Endothelial cell of umbilical vein (primary cell): ENCODE results near the gene SAMD4B. TPM values are rescaled to one million over a fixed set of nuclear protein-coding genes. Genes with fewer than 3 reads are reported as not detected.

Experiments
- BruUV-seq: library from RNA; stranded (reverse); fragments of 400-500 nt; replicated peaks from 2 replicates; lab custom pipeline; 2021; lab: Mats Ljungman, UMichigan
- CTCF ChIA-PET: fragments of 300-600, 350-600 bp; sonication (Branson Sonifier 250); formaldehyde crosslinking; loops from one replicate; lab custom pipeline; 2021; ENCODE audit warnings: antibody characterized with exemption, inconsistent platforms; lab: Charles Lee
- POLR2A ChIA-PET: fragments of 300-600, 350-600 bp; sonication (Branson Sonifier 250); formaldehyde crosslinking; loops from one replicate; lab custom pipeline; 2021; ENCODE audit warnings: antibody characterized with exemption, inconsistent platforms; lab: Charles Lee
- DNase-seq: peaks from one replicate; pipeline ENCODE4 v3.0.0-alpha.2; 2011; ENCODE audit warnings: low read depth, low spot score
- FAIRE-seq: peaks from 2 replicates; lab custom pipeline; 2011; peaks lifted over from hg19 to GRCh38; lab: Jason Lieb, UNC
- H2AFZ ChIP-seq: 2 replicates; pipeline ENCODE4 v1.6.0; 2012; ENCODE audit warnings: low read depth, low read length, control low read depth, inconsistent platforms
- H3K27ac ChIP-seq: 2 replicates; pipeline ENCODE4 v1.5.1; 2011; ENCODE audit warnings: low read depth, mild to moderate bottlenecking, control low read depth, low read length, moderate library complexity; ENCODE audit not compliant: insufficient read depth
- H3K27me3 ChIP-seq, 2 experiments: 2 replicates each; pipeline versions ENCODE4 v1.6.0 to v1.6.1; 2011; ENCODE audit warnings: low read length in 2 of 2, mixed read lengths in 1 of 2; ENCODE audit not compliant: control insufficient read depth in 2 of 2, insufficient read depth in 2 of 2
- H3K36me3 ChIP-seq, 2 experiments: 2 replicates in 1 of 2; 3 replicates in 1 of 2; pipeline ENCODE4 v1.5.1; 2011; ENCODE audit warnings: low read length in 2 of 2, mild to moderate bottlenecking in 1 of 2, moderate library complexity in 1 of 2; ENCODE audit not compliant: control insufficient read depth in 2 of 2, insufficient read depth in 2 of 2; ENCODE audit errors: extremely low read depth in 1 of 2
- H3K4me1 ChIP-seq: 3 replicates; pipeline ENCODE4 v1.5.1; 2011; ENCODE audit warnings: mild to moderate bottlenecking, low read length; ENCODE audit not compliant: control insufficient read depth, insufficient read depth; ENCODE audit errors: extremely low read depth
- H3K4me2 ChIP-seq: 2 replicates; pipeline ENCODE4 v1.6.1; 2011; ENCODE audit warnings: low read length, control low read depth, mixed read lengths; ENCODE audit not compliant: insufficient read depth
- H3K4me3 ChIP-seq, 3 experiments: fragments of 200-600 bp in 1 of 3; sonication (generic), shearing (Covaris generic) in 1 of 3; replicated peaks in 1 of 3; 2 replicates each; pipeline ENCODE4 v1.5.1; 2011 to 2016; ENCODE audit warnings: control low read depth in 3 of 3, low read length in 3 of 3, mild to moderate bottlenecking in 2 of 3, inconsistent platforms in 1 of 3, low read depth in 1 of 3, moderate library complexity in 1 of 3; ENCODE audit not compliant: insufficient read depth in 1 of 3
- H3K79me2 ChIP-seq: 2 replicates; pipeline ENCODE4 v1.6.0; 2012; ENCODE audit warnings: low read length, inconsistent platforms; ENCODE audit not compliant: control insufficient read depth, insufficient read depth
- H3K9ac ChIP-seq: replicated peaks from 2 replicates; pipeline ENCODE3; 2011; ENCODE audit warnings: low read length, control low read depth; ENCODE audit not compliant: insufficient read depth; ENCODE audit errors: extremely low read depth
- H3K9me1 ChIP-seq: replicated peaks from 3 replicates; pipeline ENCODE4 v1.6.0; 2011; ENCODE audit warnings: mild to moderate bottlenecking, low read length; ENCODE audit not compliant: control insufficient read depth, insufficient read depth; ENCODE audit errors: extremely low read depth
- H3K9me3 ChIP-seq: replicated peaks from 2 replicates; pipeline ENCODE4 v1.5.1; 2012; ENCODE audit warnings: low read length, inconsistent platforms; ENCODE audit not compliant: control insufficient read depth, insufficient read depth
- H4K20me1 ChIP-seq: replicated peaks from 2 replicates; pipeline ENCODE3; 2011; ENCODE audit warnings: mild to moderate bottlenecking, low read length; ENCODE audit not compliant: control insufficient read depth, insufficient read depth; ENCODE audit errors: extremely low read depth
- CTCF ChIP-seq, 2 donors: IDR thresholded peaks; 1 replicate in 1 of 2; 2 replicates in 1 of 2; pipeline ENCODE4 v1.5.1; 2011; ENCODE audit warnings: low read length in 2 of 2, mild to moderate bottlenecking in 2 of 2, moderate library complexity in 2 of 2, control low read depth in 1 of 2, inconsistent platforms in 1 of 2, low read depth in 1 of 2; ENCODE audit not compliant: insufficient read depth in 1 of 2; ENCODE audit errors: extremely low read depth in 1 of 2
- EZH2 ChIP-seq: IDR thresholded peaks from 2 replicates; pipeline ENCODE4 v1.6.1; 2012; ENCODE audit warnings: borderline replicate concordance, low read depth, mild to moderate bottlenecking, moderate library complexity, low read length, inconsistent platforms; ENCODE audit not compliant: severe bottlenecking
- FOS ChIP-seq: IDR thresholded peaks from 2 replicates; pipeline ENCODE4 v1.6.1; 2011; ENCODE audit warnings: mild to moderate bottlenecking, low read length, moderate library complexity, borderline replicate concordance; ENCODE audit not compliant: insufficient read depth
- JUN ChIP-seq: IDR thresholded peaks from 2 replicates; pipeline ENCODE4 v1.6.1; 2011; ENCODE audit warnings: borderline replicate concordance, low read depth; ENCODE audit not compliant: insufficient read length, insufficient read depth
- MAX ChIP-seq: IDR thresholded peaks from 2 replicates; pipeline ENCODE4 v1.6.1; 2011; ENCODE audit not compliant: insufficient read depth, insufficient read length
- MYC ChIP-seq: IDR thresholded peaks from one replicate; pipeline ENCODE4 v1.6.1; 2011; ENCODE audit warnings: mild to moderate bottlenecking, low read depth, low read length
- POLR2A ChIP-seq: IDR thresholded peaks from 2 replicates; pipeline ENCODE4 v1.6.1; 2012; ENCODE audit warnings: low read depth, mild to moderate bottlenecking, control low read depth, low read length
- POLR2AphosphoS5 ChIP-seq: IDR thresholded peaks from 2 replicates; pipeline ENCODE4 v1.6.1; 2012; ENCODE audit warnings: low read depth, mild to moderate bottlenecking, control low read depth, low read length, moderate library complexity; ENCODE audit not compliant: insufficient read depth
- dilution Hi-C: fragments of 300-500 bp; cut with MboI; formaldehyde crosslinking; loops from one replicate; pipeline ENCODE4 v1.15.0; 2019; ENCODE audit warnings: low sequenced_read_pairs; ENCODE audit not compliant: extremely low pct_ligation_motif_present
- intact Hi-C: fragments of 100-400 bp; cut with micrococcal nuclease; formaldehyde crosslinking; loops from one replicate; pipeline ENCODE4 v1.10.0; 2022
- polyA plus RNA-seq, 4 experiments: library from polyadenylated mRNA; depleted of rRNA in 3 of 4; stranded (reverse) in 3 of 4; unstranded in 1 of 4; fragments of >200 nt; gene quantifications; 2 replicates each; pipeline versions ENCODE4 v1.2.1 to v1.2.3, GENCODE V29; 2011 to 2012; ENCODE audit warnings: missing spikeins in 1 of 4
- total RNA-seq: library from RNA; stranded (reverse); gene quantifications from 2 replicates; pipeline ENCODE4 v1.2.3, GENCODE V29; 2021

SAMD4B gene
- total and polyA plus RNA-seq, 2 donors (not counting 3 experiments of a cell fraction or from before 2014, with no cell fraction given): 82.1 to 84.2 TPM

GRCh38 chr19:39304185-39304513 is 38.1 kb upstream of the SAMD4B start:
- Histone ChIP-seq H3K4me3 (no peak overlapping the region), H3K9ac (no peak overlapping the region), H3K4me1 (no peaks in the 10 kb centered on the region), H3K4me2 (no peak overlapping the region), H3K27ac (no peak overlapping the region), H3K36me3 (no peaks in the 10 kb centered on the region), H2AFZ (no peak overlapping the region), H3K27me3 (peaks cover 39 to 53% of the 10 kb centered on the region in 2 experiments), H3K9me1 (no peaks in the 10 kb centered on the region), H3K9me3 (no peaks in the 10 kb centered on the region), H3K79me2 (no peaks in the 10 kb centered on the region), H4K20me1 (no peaks in the 10 kb centered on the region)
- TF ChIP-seq POLR2A (no peak), MAX (no peak), FOS (no peak), JUN (no peak), CTCF (IDR thresholded peaks at IDR 0.05; ENCODE audit: extremely low read depth in 1 of 2, insufficient read depth in 1 of 2, low read depth in 1 of 2, low read length in 2 of 2) (no peak), MYC (no peak), POLR2AphosphoS5 (no peak), EZH2 (no peak)
- no TSS peak for BruUV-seq
- intact Hi-C loops: no loop called here
- dilution Hi-C loops: no loop called here
- ChIA-PET POLR2A (no interaction called here), CTCF (no interaction called here)
- no peak for FAIRE-seq
- DNase-seq: no peak
